Endothelial cell of umbilical vein (primary cell): ENCODE data around the gene FSTL4. TPM values are rescaled to one million over a fixed set of nuclear protein-coding genes. Genes with fewer than 3 reads are reported as not detected.

Experiments used
- BruUV-seq: library from RNA; stranded (reverse); fragments of 400-500 nt; replicated peaks from 2 replicates; lab custom pipeline; 2021; lab: Mats Ljungman, UMichigan
- CTCF ChIA-PET: fragments of 300-600, 350-600 bp; sonication (Branson Sonifier 250); formaldehyde crosslinking; loops from one replicate; lab custom pipeline; 2021; ENCODE audit warnings: antibody characterized with exemption, inconsistent platforms; lab: Charles Lee
- POLR2A ChIA-PET: fragments of 300-600, 350-600 bp; sonication (Branson Sonifier 250); formaldehyde crosslinking; loops from one replicate; lab custom pipeline; 2021; ENCODE audit warnings: antibody characterized with exemption, inconsistent platforms; lab: Charles Lee
- DNase-seq: peaks from one replicate; pipeline ENCODE4 v3.0.0-alpha.2; 2011; ENCODE audit warnings: low read depth, low spot score
- FAIRE-seq: peaks from 2 replicates; lab custom pipeline; 2011; peaks lifted over from hg19 to GRCh38; lab: Jason Lieb, UNC
- H2AFZ ChIP-seq: 2 replicates; pipeline ENCODE4 v1.6.0; 2012; ENCODE audit warnings: low read depth, low read length, control low read depth, inconsistent platforms
- H3K27ac ChIP-seq: 2 replicates; pipeline ENCODE4 v1.5.1; 2011; ENCODE audit warnings: low read depth, mild to moderate bottlenecking, control low read depth, low read length, moderate library complexity; ENCODE audit not compliant: insufficient read depth
- H3K27me3 ChIP-seq, 2 experiments: 2 replicates each; pipeline versions ENCODE4 v1.6.0 to v1.6.1; 2011; ENCODE audit warnings: low read length in 2 of 2, mixed read lengths in 1 of 2; ENCODE audit not compliant: control insufficient read depth in 2 of 2, insufficient read depth in 2 of 2
- H3K36me3 ChIP-seq, 2 experiments: 2 replicates in 1 of 2; 3 replicates in 1 of 2; pipeline ENCODE4 v1.5.1; 2011; ENCODE audit warnings: low read length in 2 of 2, mild to moderate bottlenecking in 1 of 2, moderate library complexity in 1 of 2; ENCODE audit not compliant: control insufficient read depth in 2 of 2, insufficient read depth in 2 of 2; ENCODE audit errors: extremely low read depth in 1 of 2
- H3K4me1 ChIP-seq: 3 replicates; pipeline ENCODE4 v1.5.1; 2011; ENCODE audit warnings: mild to moderate bottlenecking, low read length; ENCODE audit not compliant: control insufficient read depth, insufficient read depth; ENCODE audit errors: extremely low read depth
- H3K4me2 ChIP-seq: 2 replicates; pipeline ENCODE4 v1.6.1; 2011; ENCODE audit warnings: low read length, control low read depth, mixed read lengths; ENCODE audit not compliant: insufficient read depth
- H3K4me3 ChIP-seq, 3 experiments: fragments of 200-600 bp in 1 of 3; sonication (generic), shearing (Covaris generic) in 1 of 3; replicated peaks in 1 of 3; 2 replicates each; pipeline ENCODE4 v1.5.1; 2011 to 2016; ENCODE audit warnings: control low read depth in 3 of 3, low read length in 3 of 3, mild to moderate bottlenecking in 2 of 3, inconsistent platforms in 1 of 3, low read depth in 1 of 3, moderate library complexity in 1 of 3; ENCODE audit not compliant: insufficient read depth in 1 of 3
- H3K79me2 ChIP-seq: 2 replicates; pipeline ENCODE4 v1.6.0; 2012; ENCODE audit warnings: low read length, inconsistent platforms; ENCODE audit not compliant: control insufficient read depth, insufficient read depth
- H3K9ac ChIP-seq: replicated peaks from 2 replicates; pipeline ENCODE3; 2011; ENCODE audit warnings: low read length, control low read depth; ENCODE audit not compliant: insufficient read depth; ENCODE audit errors: extremely low read depth
- H3K9me1 ChIP-seq: replicated peaks from 3 replicates; pipeline ENCODE4 v1.6.0; 2011; ENCODE audit warnings: mild to moderate bottlenecking, low read length; ENCODE audit not compliant: control insufficient read depth, insufficient read depth; ENCODE audit errors: extremely low read depth
- H3K9me3 ChIP-seq: replicated peaks from 2 replicates; pipeline ENCODE4 v1.5.1; 2012; ENCODE audit warnings: low read length, inconsistent platforms; ENCODE audit not compliant: control insufficient read depth, insufficient read depth
- H4K20me1 ChIP-seq: replicated peaks from 2 replicates; pipeline ENCODE3; 2011; ENCODE audit warnings: mild to moderate bottlenecking, low read length; ENCODE audit not compliant: control insufficient read depth, insufficient read depth; ENCODE audit errors: extremely low read depth
- EZH2 ChIP-seq: IDR thresholded peaks from 2 replicates; pipeline ENCODE4 v1.6.1; 2012; ENCODE audit warnings: borderline replicate concordance, low read depth, mild to moderate bottlenecking, moderate library complexity, low read length, inconsistent platforms; ENCODE audit not compliant: severe bottlenecking
- FOS ChIP-seq: IDR thresholded peaks from 2 replicates; pipeline ENCODE4 v1.6.1; 2011; ENCODE audit warnings: mild to moderate bottlenecking, low read length, moderate library complexity, borderline replicate concordance; ENCODE audit not compliant: insufficient read depth
- GATA2 ChIP-seq: IDR thresholded peaks from 2 replicates; pipeline ENCODE4 v1.7.0; 2011; ENCODE audit warnings: low read depth, mild to moderate bottlenecking, moderate library complexity, mixed read lengths, low read length; ENCODE audit not compliant: insufficient read length, insufficient read depth
- JUN ChIP-seq: IDR thresholded peaks from 2 replicates; pipeline ENCODE4 v1.6.1; 2011; ENCODE audit warnings: borderline replicate concordance, low read depth; ENCODE audit not compliant: insufficient read length, insufficient read depth
- MYC ChIP-seq: IDR thresholded peaks from one replicate; pipeline ENCODE4 v1.6.1; 2011; ENCODE audit warnings: mild to moderate bottlenecking, low read depth, low read length
- POLR2A ChIP-seq: IDR thresholded peaks from 2 replicates; pipeline ENCODE4 v1.6.1; 2012; ENCODE audit warnings: low read depth, mild to moderate bottlenecking, control low read depth, low read length
- POLR2AphosphoS5 ChIP-seq: IDR thresholded peaks from 2 replicates; pipeline ENCODE4 v1.6.1; 2012; ENCODE audit warnings: low read depth, mild to moderate bottlenecking, control low read depth, low read length, moderate library complexity; ENCODE audit not compliant: insufficient read depth
- dilution Hi-C: fragments of 300-500 bp; cut with MboI; formaldehyde crosslinking; loops from one replicate; pipeline ENCODE4 v1.15.0; 2019; ENCODE audit warnings: low sequenced_read_pairs; ENCODE audit not compliant: extremely low pct_ligation_motif_present
- intact Hi-C: fragments of 100-400 bp; cut with micrococcal nuclease; formaldehyde crosslinking; loops from one replicate; pipeline ENCODE4 v1.10.0; 2022
- polyA plus RNA-seq, 4 experiments: library from polyadenylated mRNA; depleted of rRNA in 3 of 4; stranded (reverse) in 3 of 4; unstranded in 1 of 4; fragments of >200 nt; gene quantifications; 2 replicates each; pipeline versions ENCODE4 v1.2.1 to v1.2.3, GENCODE V29; 2011 to 2012; ENCODE audit warnings: missing spikeins in 1 of 4
- total RNA-seq: library from RNA; stranded (reverse); gene quantifications from 2 replicates; pipeline ENCODE4 v1.2.3, GENCODE V29; 2021
- TF ChIP-seq, protein P1 (sequence below), 2 donors: IDR thresholded peaks; 1 replicate in 1 of 2; 2 replicates in 1 of 2; pipeline ENCODE4 v1.5.1; 2011; ENCODE audit warnings: low read length in 2 of 2, mild to moderate bottlenecking in 2 of 2, moderate library complexity in 2 of 2, control low read depth in 1 of 2, inconsistent platforms in 1 of 2, low read depth in 1 of 2; ENCODE audit not compliant: insufficient read depth in 1 of 2; ENCODE audit errors: extremely low read depth in 1 of 2
- TF ChIP-seq, protein P2 (sequence below): IDR thresholded peaks from 2 replicates; pipeline ENCODE4 v1.6.1; 2011; ENCODE audit not compliant: insufficient read depth, insufficient read length

The FSTL4 gene
- total and polyA plus RNA-seq, 2 donors (not counting 3 experiments of a cell fraction or from before 2014, with no cell fraction given), result 0.18 TPM; not detected in 1

DNA sequence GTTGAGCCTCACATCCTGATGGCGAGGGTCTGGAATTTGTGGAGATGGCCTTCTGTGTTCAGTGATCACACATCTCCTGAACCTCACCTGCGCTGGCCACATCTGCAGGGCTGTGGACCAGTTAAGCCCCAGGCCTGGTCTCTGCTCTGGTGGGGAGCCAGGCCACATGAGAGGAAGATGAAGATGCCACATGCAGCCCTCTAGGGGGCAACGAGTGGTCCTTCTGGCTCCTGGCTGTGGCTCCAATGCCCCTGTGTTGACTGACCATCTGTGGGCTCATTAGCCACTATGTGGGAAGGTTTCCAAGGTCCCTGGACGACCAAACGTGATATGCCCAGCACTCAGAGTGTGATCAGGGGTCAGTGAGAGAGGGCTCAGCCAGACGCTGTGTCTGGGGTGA, 357.5 kb downstream of the FSTL4 start:
- intact Hi-C loops, result no loop called here
- Histone ChIP-seq H3K27ac (no peak overlapping the region), H4K20me1 (no peaks in the 10 kb centered on the region), H3K9me3 (no peaks in the 10 kb centered on the region), H2AFZ (no peak overlapping the region), H3K36me3 (no peaks in the 10 kb centered on the region), H3K79me2 (no peaks in the 10 kb centered on the region), H3K9me1 (no peaks in the 10 kb centered on the region), H3K4me1 (no peaks in the 10 kb centered on the region), H3K27me3 (peaks cover 2 to 14% of the 10 kb centered on the region in 2 experiments), H3K4me2 (no peak overlapping the region), H3K4me3 (no peak overlapping the region), H3K9ac (no peak overlapping the region)
- ChIA-PET POLR2A (no interaction called here), CTCF (interaction anchor here (1.3 kb wide), 1 partner anchor 11 kb away, joined by 3 read pairs; no protein-coding TSS in a partner anchor)
- dilution Hi-C loops, result no loop called here
- FAIRE-seq, result no peak
- no TSS peak for BruUV-seq
- no peak for DNase-seq
- TF ChIP-seq POLR2A, result no peak
- TF ChIP-seq FOS, result no peak
- TF ChIP-seq POLR2AphosphoS5, result no peak
- no peak for TF ChIP-seq GATA2
- TF ChIP-seq MYC, result no peak
- TF ChIP-seq JUN, result no peak
- TF ChIP-seq, protein P1, sequence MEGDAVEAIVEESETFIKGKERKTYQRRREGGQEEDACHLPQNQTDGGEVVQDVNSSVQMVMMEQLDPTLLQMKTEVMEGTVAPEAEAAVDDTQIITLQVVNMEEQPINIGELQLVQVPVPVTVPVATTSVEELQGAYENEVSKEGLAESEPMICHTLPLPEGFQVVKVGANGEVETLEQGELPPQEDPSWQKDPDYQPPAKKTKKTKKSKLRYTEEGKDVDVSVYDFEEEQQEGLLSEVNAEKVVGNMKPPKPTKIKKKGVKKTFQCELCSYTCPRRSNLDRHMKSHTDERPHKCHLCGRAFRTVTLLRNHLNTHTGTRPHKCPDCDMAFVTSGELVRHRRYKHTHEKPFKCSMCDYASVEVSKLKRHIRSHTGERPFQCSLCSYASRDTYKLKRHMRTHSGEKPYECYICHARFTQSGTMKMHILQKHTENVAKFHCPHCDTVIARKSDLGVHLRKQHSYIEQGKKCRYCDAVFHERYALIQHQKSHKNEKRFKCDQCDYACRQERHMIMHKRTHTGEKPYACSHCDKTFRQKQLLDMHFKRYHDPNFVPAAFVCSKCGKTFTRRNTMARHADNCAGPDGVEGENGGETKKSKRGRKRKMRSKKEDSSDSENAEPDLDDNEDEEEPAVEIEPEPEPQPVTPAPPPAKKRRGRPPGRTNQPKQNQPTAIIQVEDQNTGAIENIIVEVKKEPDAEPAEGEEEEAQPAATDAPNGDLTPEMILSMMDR (IDR thresholded peaks at IDR 0.05; ENCODE audit: extremely low read depth in 1 of 2, insufficient read depth in 1 of 2, low read depth in 1 of 2, low read length in 2 of 2), result no peak
- no peak for TF ChIP-seq EZH2
- TF ChIP-seq, protein P2, sequence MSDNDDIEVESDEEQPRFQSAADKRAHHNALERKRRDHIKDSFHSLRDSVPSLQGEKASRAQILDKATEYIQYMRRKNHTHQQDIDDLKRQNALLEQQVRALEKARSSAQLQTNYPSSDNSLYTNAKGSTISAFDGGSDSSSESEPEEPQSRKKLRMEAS, result no peak
